ENCODE results near the gene BLCAP. TPM values are rescaled to one million over a fixed set of nuclear protein-coding genes. Genes with fewer than 3 reads are reported as not detected.
A peak's percentile ranks its signal among the peaks of the same experiment; 100 is the strongest.

BLCAP gene
- total RNA-seq, 1 donor: 39.1 TPM

DNA sequence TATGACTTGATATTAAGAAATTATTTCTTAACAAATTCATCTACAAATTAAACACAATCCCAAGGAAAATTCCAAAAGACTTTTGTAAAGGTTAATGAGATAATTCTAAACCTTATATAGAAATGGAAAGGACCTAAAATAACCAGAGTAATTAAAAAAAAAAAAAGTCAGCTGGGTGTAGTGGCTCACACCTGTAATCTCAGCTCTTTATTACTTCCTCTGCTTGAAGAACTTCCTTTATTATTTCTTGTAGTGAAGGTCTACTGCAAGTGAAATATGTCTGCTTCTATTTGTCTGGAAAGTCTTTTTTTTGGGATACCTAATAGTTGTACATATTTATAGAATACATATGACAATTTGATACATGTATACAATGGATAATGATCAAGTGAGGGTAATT lies 20.2 kb upstream of the BLCAP start:
- H3K27ac ChIP-seq (ENCODE audit: low read depth, low read length): no peak overlapping the region
- no peak overlapping the region for H3K4me2 ChIP-seq (ENCODE audit: insufficient read depth, low read length)
- H3K36me3 ChIP-seq (ENCODE audit: insufficient read depth, low read length): no peaks in the 10 kb centered on the region
- H3K9me3 ChIP-seq (ENCODE audit: low read depth, low read length): no peaks in the 10 kb centered on the region
- no peaks in the 10 kb centered on the region for H3K79me2 ChIP-seq (ENCODE audit: insufficient read depth, low read length)
- H2AFZ ChIP-seq (ENCODE audit: low read length): no peak overlapping the region
- TF ChIP-seq, protein P1, sequence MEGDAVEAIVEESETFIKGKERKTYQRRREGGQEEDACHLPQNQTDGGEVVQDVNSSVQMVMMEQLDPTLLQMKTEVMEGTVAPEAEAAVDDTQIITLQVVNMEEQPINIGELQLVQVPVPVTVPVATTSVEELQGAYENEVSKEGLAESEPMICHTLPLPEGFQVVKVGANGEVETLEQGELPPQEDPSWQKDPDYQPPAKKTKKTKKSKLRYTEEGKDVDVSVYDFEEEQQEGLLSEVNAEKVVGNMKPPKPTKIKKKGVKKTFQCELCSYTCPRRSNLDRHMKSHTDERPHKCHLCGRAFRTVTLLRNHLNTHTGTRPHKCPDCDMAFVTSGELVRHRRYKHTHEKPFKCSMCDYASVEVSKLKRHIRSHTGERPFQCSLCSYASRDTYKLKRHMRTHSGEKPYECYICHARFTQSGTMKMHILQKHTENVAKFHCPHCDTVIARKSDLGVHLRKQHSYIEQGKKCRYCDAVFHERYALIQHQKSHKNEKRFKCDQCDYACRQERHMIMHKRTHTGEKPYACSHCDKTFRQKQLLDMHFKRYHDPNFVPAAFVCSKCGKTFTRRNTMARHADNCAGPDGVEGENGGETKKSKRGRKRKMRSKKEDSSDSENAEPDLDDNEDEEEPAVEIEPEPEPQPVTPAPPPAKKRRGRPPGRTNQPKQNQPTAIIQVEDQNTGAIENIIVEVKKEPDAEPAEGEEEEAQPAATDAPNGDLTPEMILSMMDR (IDR thresholded peaks at IDR 0.05; ENCODE audit: extremely low read depth, low read depth, low read length): no peak
- no peaks in the 10 kb centered on the region for H4K20me1 ChIP-seq (ENCODE audit: insufficient read depth, low read length)
- H3K4me3 ChIP-seq (ENCODE audit: insufficient read depth, low read length): no peak overlapping the region
- H3K4me1 ChIP-seq (ENCODE audit: insufficient read depth, low read length): no peaks in the 10 kb centered on the region
- peaks cover 18% of the 10 kb centered on the region for H3K27me3 ChIP-seq (ENCODE audit: insufficient read depth, low read length)
- no peak for DNase-seq (ENCODE audit: insufficient read length, low spot score, missing footprints)

- H3K36me3 ChIP-seq (ENCODE audit: insufficient read depth, low read length): no peaks in the 10 kb centered on the region
- H2AFZ ChIP-seq (ENCODE audit: low read length): no peak overlapping the region
- no peaks in the 10 kb centered on the region for H3K4me1 ChIP-seq (ENCODE audit: insufficient read depth, low read length)
- TF ChIP-seq, protein P1 (IDR thresholded peaks at IDR 0.05; ENCODE audit: extremely low read depth, low read depth, low read length): no peak
- H4K20me1 ChIP-seq (ENCODE audit: insufficient read depth, low read length): no peaks in the 10 kb centered on the region
- DNase-seq (ENCODE audit: insufficient read length, low spot score, missing footprints): no peak
- H3K9me3 ChIP-seq (ENCODE audit: low read depth, low read length): no peaks in the 10 kb centered on the region
- no peak overlapping the region for H3K4me2 ChIP-seq (ENCODE audit: insufficient read depth, low read length)
- H3K27me3 ChIP-seq (ENCODE audit: insufficient read depth, low read length): peaks cover 16% of the 10 kb centered on the region
- no peak overlapping the region for H3K27ac ChIP-seq (ENCODE audit: low read depth, low read length)
- no peak overlapping the region for H3K4me3 ChIP-seq (ENCODE audit: insufficient read depth, low read length)
- no peaks in the 10 kb centered on the region for H3K79me2 ChIP-seq (ENCODE audit: insufficient read depth, low read length)
These were observed 17.8 kb upstream of the BLCAP start for GRCh38 chr20:37545516-37545915.

DNA sequence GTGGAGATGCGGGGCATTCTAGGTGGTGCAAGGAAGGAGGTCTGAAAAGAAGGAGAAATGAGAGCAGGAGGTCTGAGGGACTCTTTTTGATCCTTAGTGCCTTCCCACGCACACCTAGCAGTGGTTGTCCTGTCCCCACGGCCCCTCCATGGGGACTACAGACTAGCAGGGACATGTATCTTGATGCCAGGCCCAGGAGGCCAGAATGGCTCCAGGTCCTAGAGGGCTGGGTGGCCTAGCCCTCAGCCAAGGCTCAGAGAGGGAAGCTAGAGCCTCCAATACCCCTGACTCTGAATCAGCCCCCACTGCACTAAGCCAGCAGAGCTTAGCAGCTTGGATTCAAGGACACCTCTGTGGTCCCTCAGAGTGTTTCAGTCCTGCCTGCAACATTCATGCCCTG lies 16.7 kb upstream of the BLCAP start:
- Histone ChIP-seq H3K4me1 (ENCODE audit: insufficient read depth, low read length) (no peaks in the 10 kb centered on the region), H3K79me2 (ENCODE audit: insufficient read depth, low read length) (no peaks in the 10 kb centered on the region), H3K27me3 (ENCODE audit: insufficient read depth, low read length) (peaks cover 16% of the 10 kb centered on the region), H3K4me2 (ENCODE audit: insufficient read depth, low read length) (no peak overlapping the region), H4K20me1 (ENCODE audit: insufficient read depth, low read length) (no peaks in the 10 kb centered on the region), H2AFZ (ENCODE audit: low read length) (no peak overlapping the region), H3K36me3 (ENCODE audit: insufficient read depth, low read length) (no peaks in the 10 kb centered on the region), H3K27ac (ENCODE audit: low read depth, low read length) (no peak overlapping the region), H3K4me3 (ENCODE audit: insufficient read depth, low read length) (no peak overlapping the region), H3K9me3 (ENCODE audit: low read depth, low read length) (no peaks in the 10 kb centered on the region)
- no peak for DNase-seq (ENCODE audit: insufficient read length, low spot score, missing footprints)
- TF ChIP-seq, protein P1 (IDR thresholded peaks at IDR 0.05; ENCODE audit: extremely low read depth, low read depth, low read length): no peak

GRCh38 chr20:37543828-37544227 lies 16.2 kb upstream of the BLCAP start:
- DNase-seq (ENCODE audit: insufficient read length, low spot score, missing footprints): no peak

More at GRCh38 chr20:37543828-37544227, 16.2 kb upstream of the BLCAP start:
- peaks cover 16% of the 10 kb centered on the region for H3K27me3 ChIP-seq (ENCODE audit: insufficient read depth, low read length)
- H3K9me3 ChIP-seq (ENCODE audit: low read depth, low read length): no peaks in the 10 kb centered on the region
- no peak overlapping the region for H2AFZ ChIP-seq (ENCODE audit: low read length)
- H3K4me3 ChIP-seq (ENCODE audit: insufficient read depth, low read length): no peak overlapping the region
- H3K4me1 ChIP-seq (ENCODE audit: insufficient read depth, low read length): no peaks in the 10 kb centered on the region
- TF ChIP-seq, protein P1 (IDR thresholded peaks at IDR 0.05; ENCODE audit: extremely low read depth, low read depth, low read length): peak; percentile 53
- no peaks in the 10 kb centered on the region for H3K36me3 ChIP-seq (ENCODE audit: insufficient read depth, low read length)
- no peak overlapping the region for H3K4me2 ChIP-seq (ENCODE audit: insufficient read depth, low read length)
- H4K20me1 ChIP-seq (ENCODE audit: insufficient read depth, low read length): no peaks in the 10 kb centered on the region
- H3K79me2 ChIP-seq (ENCODE audit: insufficient read depth, low read length): no peaks in the 10 kb centered on the region
- no peak overlapping the region for H3K27ac ChIP-seq (ENCODE audit: low read depth, low read length)

Data from osteoblast (primary cell).